Coronary artery (tissue), 2 donors: ENCODE results near the gene ASF1A.

Experiments
- DNase-seq: peaks from one replicate; pipeline ENCODE4 v3.0.0-alpha.2; 2017; ENCODE audit warnings: low spot score
- H3K27ac ChIP-seq, 2 donors: fragments of 200-600 bp; sonication (generic); one replicate each; pipeline ENCODE4 v1.5.1; 2016 to 2019
- H3K4me3 ChIP-seq: fragments of 200-600 bp; sonication (generic); 2 replicates; pipeline ENCODE4 v1.5.1; 2016; ENCODE audit warnings: mild to moderate bottlenecking, moderate library complexity
- CTCF ChIP-seq: fragments of 200-600 bp; sonication (generic); IDR thresholded peaks from one replicate; pipeline ENCODE4 v1.5.1; 2019; ENCODE audit warnings: antibody characterized with exemption

The ASF1A gene

GRCh38 chr6:118871331-118871730, 22.6 kb upstream of the ASF1A start:
- no peak for TF ChIP-seq CTCF

GRCh38 chr6:118872318-118872717, 21.6 kb upstream of the ASF1A start:
- no peak for DNase-seq
- Histone ChIP-seq H3K4me3 (no peak overlapping the region), H3K27ac (no peak overlapping the region)
- TF ChIP-seq CTCF: no peak

More at GRCh38 chr6:118871331-118871730, 22.6 kb upstream of the ASF1A start:
- H3K4me3 ChIP-seq: no peak overlapping the region
- DNase-seq: no peak
- no peak overlapping the region for H3K27ac ChIP-seq

- H3K27ac ChIP-seq: no peak overlapping the region
- TF ChIP-seq CTCF: no peak
- DNase-seq: no peak
- H3K4me3 ChIP-seq: no peak overlapping the region
These were observed 21.2 kb upstream of the ASF1A start for GRCh38 chr6:118872726-118873125.

- no peak for DNase-seq
- H3K4me3 ChIP-seq: no peak overlapping the region
- H3K27ac ChIP-seq: no peak overlapping the region
- TF ChIP-seq CTCF: no peak
These were observed 20.7 kb upstream of the ASF1A start for GRCh38 chr6:118873239-118873638.

GRCh38 chr6:118875672-118876071, 18.3 kb upstream of the ASF1A start:
- TF ChIP-seq CTCF: no peak

GRCh38 chr6:118876198-118876597, 17.8 kb upstream of the ASF1A start:
- no peak for TF ChIP-seq CTCF
- no peak for DNase-seq
- Histone ChIP-seq H3K27ac (no peak overlapping the region), H3K4me3 (no peak overlapping the region)

More at GRCh38 chr6:118875672-118876071, 18.3 kb upstream of the ASF1A start:
- DNase-seq: no peak
- Histone ChIP-seq H3K27ac (no peak overlapping the region), H3K4me3 (no peak overlapping the region)

GRCh38 chr6:118876814-118877213, 17.1 kb upstream of the ASF1A start:
- DNase-seq: no peak
- TF ChIP-seq CTCF: no peak
- no peak overlapping the region for H3K4me3 ChIP-seq
- no peak overlapping the region for H3K27ac ChIP-seq
